Measurements from ENCODE around the gene MYEF2.

MYEF2 gene

GRCh38 chr15:48177766-48178647 is at the start of gene MYEF2:
Gene MYEF2 (minus strand): TSS chr15:48178295. CDS start chr15:48178237, 58 bp downstream.
- in situ Hi-C loops (cut with MboI; ENCODE audit: low sequenced_read_pairs, unreplicated experiment) = no loop called here
- DNase-seq (ENCODE audit: low spot score) = peak; percentile 87
- TF ChIP-seq CTCF (IDR thresholded peaks at IDR 0.05; ENCODE audit: borderline replicate concordance, control extremely low read depth, extremely low read depth, insufficient read depth, missing control alignments) = no peak

GRCh38 chr15:48225771-48226170 is 47.7 kb upstream of the MYEF2 start:
- in situ Hi-C loops (cut with MboI; ENCODE audit: low sequenced_read_pairs, unreplicated experiment) = no loop called here
- no peak for TF ChIP-seq CTCF (IDR thresholded peaks at IDR 0.05; ENCODE audit: borderline replicate concordance, control extremely low read depth, extremely low read depth, insufficient read depth, missing control alignments)
- DNase-seq (ENCODE audit: low spot score) = no peak

DNA sequence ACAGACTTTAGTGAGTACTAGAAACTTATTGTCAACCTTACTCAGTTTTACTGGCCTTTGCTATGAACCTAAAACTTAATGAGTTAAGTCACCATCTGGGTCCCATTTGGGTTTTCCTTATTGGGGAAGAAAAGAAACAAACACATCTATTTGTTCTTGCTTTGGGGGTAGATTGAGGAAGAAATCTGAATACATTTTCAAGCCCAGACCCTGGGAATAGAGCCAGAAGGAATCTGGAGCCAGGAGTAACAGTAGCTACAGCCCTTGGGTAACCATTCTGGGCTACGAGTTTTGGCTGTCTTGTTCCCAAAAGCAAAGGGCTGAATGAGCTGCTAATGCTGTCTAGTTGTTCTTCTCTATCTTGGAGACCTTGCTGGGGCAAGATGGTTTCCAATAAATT is 44.5 kb upstream of the MYEF2 start:
- in situ Hi-C loops (cut with MboI; ENCODE audit: low sequenced_read_pairs, unreplicated experiment) = no loop called here
- TF ChIP-seq CTCF (IDR thresholded peaks at IDR 0.05; ENCODE audit: borderline replicate concordance, control extremely low read depth, extremely low read depth, insufficient read depth, missing control alignments) = no peak
- DNase-seq (ENCODE audit: low spot score) = no peak

DNA sequence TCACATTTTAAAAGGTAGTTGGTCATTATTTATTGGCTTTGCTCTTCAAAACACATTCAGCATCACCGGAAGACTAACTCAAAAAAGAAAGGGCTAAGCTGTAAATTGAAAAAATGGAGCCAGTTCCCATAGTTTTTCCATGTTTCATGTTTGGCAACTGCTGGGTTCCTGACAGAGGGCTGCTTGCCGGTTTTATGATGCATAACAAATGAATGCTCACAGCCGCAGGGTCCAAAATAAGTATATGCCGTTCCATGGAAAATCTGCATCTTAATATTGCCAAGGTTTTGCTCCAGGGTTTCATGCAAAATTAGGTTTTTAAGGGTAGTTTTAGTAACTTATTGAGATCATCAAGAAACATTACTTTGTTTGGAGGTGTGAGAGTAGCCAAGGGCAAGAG is 43.8 kb upstream of the MYEF2 start:
- in situ Hi-C loops (cut with MboI; ENCODE audit: low sequenced_read_pairs, unreplicated experiment) = no loop called here
- DNase-seq (ENCODE audit: low spot score) = no peak
- TF ChIP-seq CTCF (IDR thresholded peaks at IDR 0.05; ENCODE audit: borderline replicate concordance, control extremely low read depth, extremely low read depth, insufficient read depth, missing control alignments) = no peak

- DNase-seq (ENCODE audit: low spot score) = no peak
- in situ Hi-C loops (cut with MboI; ENCODE audit: low sequenced_read_pairs, unreplicated experiment) = no loop called here
- no peak for TF ChIP-seq CTCF (IDR thresholded peaks at IDR 0.05; ENCODE audit: borderline replicate concordance, control extremely low read depth, extremely low read depth, insufficient read depth, missing control alignments)
These were observed 43.2 kb upstream of the MYEF2 start for GRCh38 chr15:48221261-48221660.

DNA sequence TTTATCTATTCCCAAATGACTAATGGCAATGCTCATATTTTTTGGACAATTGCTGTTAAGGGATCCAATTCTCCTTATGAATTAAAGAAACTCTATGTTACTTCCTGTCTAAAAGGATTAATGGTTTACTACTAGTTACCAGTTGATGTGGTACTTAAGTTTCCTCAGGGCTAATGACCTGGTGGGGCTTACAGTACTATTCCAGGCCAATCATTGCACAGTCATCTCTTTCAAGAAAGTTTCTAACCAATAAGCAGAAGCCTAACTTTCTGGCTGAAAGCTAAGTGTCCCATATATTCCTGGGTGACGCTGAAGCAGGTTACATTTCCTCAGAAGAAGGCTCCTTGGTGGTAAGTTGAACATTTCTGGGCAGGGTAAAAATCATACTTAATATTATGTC is 27.9 kb upstream of the MYEF2 start, which contains the start of gene SLC12A1:
Gene SLC12A1, plus strand, starts transcription at position 322 of the 400 bp plus-strand sequence. CDS start 1,418 bp downstream, outside the sequence.
- no peak for TF ChIP-seq CTCF (IDR thresholded peaks at IDR 0.05; ENCODE audit: borderline replicate concordance, control extremely low read depth, extremely low read depth, insufficient read depth, missing control alignments)
- DNase-seq (ENCODE audit: low spot score) = no peak
- in situ Hi-C loops (cut with MboI; ENCODE audit: low sequenced_read_pairs, unreplicated experiment) = no loop called here

Measured in GM13976 (cell line).